GM21381 (cell line): ENCODE measurements around the gene ATF5.

Source experiments
- ATAC-seq: cut with Tn5 transposase; IDR thresholded peaks from one replicate; pipeline ENCODE4 v1.9.1; 2021; ENCODE audit warnings: mild to moderate bottlenecking, moderate library complexity; ENCODE audit not compliant: unreplicated experiment

The ATF5 gene

GRCh38 chr19:49894879-49895565 is 34.0 kb upstream of the ATF5 start:
- ATAC-seq: no peak

GRCh38 chr19:49895566-49896297 is 33.3 kb upstream of the ATF5 start:
- no peak for ATAC-seq

- ATAC-seq: peak; percentile 49
Measured at GRCh38 chr19:49896863-49897621, 32.0 kb upstream of the ATF5 start, which contains the start of gene IL4I1. Gene IL4I1 (minus strand): TSS chr19:49896887. CDS start chr19:49896160, 727 bp downstream.

GRCh38 chr19:49904136-49904535 is 24.9 kb upstream of the ATF5 start:
- ATAC-seq: no peak

- no peak for ATAC-seq
Measured at GRCh38 chr19:49906879-49907564, 22.0 kb upstream of the ATF5 start.

GRCh38 chr19:49907745-49908446 is 21.1 kb upstream of the ATF5 start:
- no peak for ATAC-seq

GRCh38 chr19:49908480-49909420 is 20.3 kb upstream of the ATF5 start:
- ATAC-seq: no peak

- ATAC-seq: no peak
Measured at GRCh38 chr19:49910179-49910578, 18.8 kb upstream of the ATF5 start.

- no peak for ATAC-seq
Measured at GRCh38 chr19:49911381-49912145, 17.4 kb upstream of the ATF5 start.

- ATAC-seq: no peak
Measured at GRCh38 chr19:49912965-49913685, 15.9 kb upstream of the ATF5 start.

- ATAC-seq: no peak
Measured at GRCh38 chr19:49913720-49914119, 15.3 kb upstream of the ATF5 start.

- ATAC-seq: no peak
Measured at GRCh38 chr19:49915271-49915670, 13.7 kb upstream of the ATF5 start.

- ATAC-seq: no peak
Measured at GRCh38 chr19:49916839-49917733, 11.9 kb upstream of the ATF5 start.

- no peak for ATAC-seq
Measured at GRCh38 chr19:49918089-49918488, 10.9 kb upstream of the ATF5 start.

- ATAC-seq: no peak
Measured at GRCh38 chr19:49920624-49921363, 8.2 kb upstream of the ATF5 start.
